Measurements from ENCODE around the gene MYO1E. TPM values are rescaled to one million over a fixed set of nuclear protein-coding genes. Genes with fewer than 3 reads are reported as not detected.

MYO1E gene
- total RNA-seq, 1 experiment from 2014 or later = 83.6 TPM

- TF ChIP-seq AR (CRISPR knock-in tag; IDR thresholded peaks at IDR 0.05) (no peak), NFE2L1 (CRISPR knock-in tag; IDR thresholded peaks at IDR 0.05) (no peak), ZNF263 (CRISPR knock-in tag; IDR thresholded peaks at IDR 0.05; ENCODE audit: low read depth) (no peak), SP1 (CRISPR knock-in tag; conservative IDR thresholded peaks at IDR 0.05) (no peak), SMAD3 (CRISPR knock-in tag; IDR thresholded peaks at IDR 0.05; ENCODE audit: borderline replicate concordance) (no peak), CREB1 (CRISPR knock-in tag; IDR thresholded peaks at IDR 0.05) (no peak), ZMAT4 (CRISPR knock-in tag; IDR thresholded peaks at IDR 0.05) (no peak), ESRRA (CRISPR knock-in tag; IDR thresholded peaks at IDR 0.05; ENCODE audit: borderline replicate concordance) (no peak), IRF1 (CRISPR knock-in tag; IDR thresholded peaks at IDR 0.05) (no peak), CBFB (CRISPR knock-in tag; IDR thresholded peaks at IDR 0.05; ENCODE audit: low read depth) (no peak)
These were observed 176.3 kb downstream of the MYO1E start (continued) for GRCh38 chr15:59196416-59196815.

- no peaks in the 10 kb centered on the region for H3K9me3 Mint-ChIP-seq
- no peak overlapping the region for H3K4me3 Mint-ChIP-seq
- ATAC-seq (no peak), DNase-seq (ENCODE audit: low spot score) (no peak)
- CTCF ChIA-PET = no interaction called here
- H3K36me3 Mint-ChIP-seq = peaks cover 42% of the 10 kb centered on the region
- POLR2A ChIA-PET = no interaction called here
- H3K27me3 Mint-ChIP-seq (ENCODE audit: low read depth) = no peaks in the 10 kb centered on the region
- H3K4me1 Mint-ChIP-seq = no peaks in the 10 kb centered on the region
- no peak overlapping the region for H3K27ac Mint-ChIP-seq
- no peak for TF ChIP-seq FOXP4 (CRISPR knock-in tag; IDR thresholded peaks at IDR 0.05)
- TF ChIP-seq TEAD4 (CRISPR knock-in tag; IDR thresholded peaks at IDR 0.05) = no peak
- no peak for TF ChIP-seq ZNF121 (CRISPR knock-in tag; IDR thresholded peaks at IDR 0.05)
- TF ChIP-seq ZSCAN18 (CRISPR knock-in tag; IDR thresholded peaks at IDR 0.05) = no peak
- no peak for TF ChIP-seq JAZF1 (CRISPR knock-in tag; IDR thresholded peaks at IDR 0.05)
- no peak for TF ChIP-seq E2F1 (CRISPR knock-in tag; IDR thresholded peaks at IDR 0.05)
- TF ChIP-seq AR (CRISPR knock-in tag; IDR thresholded peaks at IDR 0.05) = no peak
- no peak for TF ChIP-seq USF1 (CRISPR knock-in tag; IDR thresholded peaks at IDR 0.05)
- TF ChIP-seq IRF2 (CRISPR knock-in tag; IDR thresholded peaks at IDR 0.05; ENCODE audit: borderline replicate concordance, low read depth) = no peak
- no peak for TF ChIP-seq KAT7 (CRISPR knock-in tag; IDR thresholded peaks at IDR 0.05; ENCODE audit: borderline replicate concordance)
- no peak for TF ChIP-seq ZNF219 (CRISPR knock-in tag; IDR thresholded peaks at IDR 0.05; ENCODE audit: borderline replicate concordance)
- no peak for TF ChIP-seq RELA (CRISPR knock-in tag; IDR thresholded peaks at IDR 0.05; ENCODE audit: borderline replicate concordance)
These were observed 177.9 kb downstream of the MYO1E start for GRCh38 chr15:59194639-59195325.
